ENCODE results near the gene HBP1.

DNA sequence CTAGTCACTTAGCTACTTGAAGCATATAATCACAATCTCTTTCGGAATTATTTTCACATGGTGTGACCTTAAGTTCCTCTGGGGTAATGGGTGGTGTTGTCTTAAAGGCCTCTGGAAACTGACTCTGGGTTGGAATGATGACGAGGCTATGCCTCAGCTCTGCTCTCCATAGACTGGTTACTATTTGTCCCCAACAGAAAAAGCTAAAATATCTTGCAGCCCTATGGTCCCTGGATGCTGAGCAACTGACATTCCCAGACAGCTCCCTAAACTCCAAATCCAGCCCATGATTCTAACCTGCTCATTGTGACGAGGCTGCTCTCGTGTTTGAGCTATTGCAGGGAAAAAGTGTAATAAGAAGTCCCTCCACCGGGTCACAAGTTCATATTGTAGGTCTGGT lies 51.6 kb downstream of the HBP1 start:
- no peak for TF ChIP-seq POLR2A (IDR thresholded peaks at IDR 0.05; ENCODE audit: low read length)
- no peak for TF ChIP-seq GATA1 (IDR thresholded peaks at IDR 0.05; ENCODE audit: low read depth, low read length)
